ENCODE data around the gene PHGDH. TPM values are rescaled to one million over a fixed set of nuclear protein-coding genes. Genes with fewer than 3 reads are reported as not detected.

The PHGDH gene
- total RNA-seq, 6 experiments from 2014 or later: 56.4 to 109 (median 87.0) TPM

DNA sequence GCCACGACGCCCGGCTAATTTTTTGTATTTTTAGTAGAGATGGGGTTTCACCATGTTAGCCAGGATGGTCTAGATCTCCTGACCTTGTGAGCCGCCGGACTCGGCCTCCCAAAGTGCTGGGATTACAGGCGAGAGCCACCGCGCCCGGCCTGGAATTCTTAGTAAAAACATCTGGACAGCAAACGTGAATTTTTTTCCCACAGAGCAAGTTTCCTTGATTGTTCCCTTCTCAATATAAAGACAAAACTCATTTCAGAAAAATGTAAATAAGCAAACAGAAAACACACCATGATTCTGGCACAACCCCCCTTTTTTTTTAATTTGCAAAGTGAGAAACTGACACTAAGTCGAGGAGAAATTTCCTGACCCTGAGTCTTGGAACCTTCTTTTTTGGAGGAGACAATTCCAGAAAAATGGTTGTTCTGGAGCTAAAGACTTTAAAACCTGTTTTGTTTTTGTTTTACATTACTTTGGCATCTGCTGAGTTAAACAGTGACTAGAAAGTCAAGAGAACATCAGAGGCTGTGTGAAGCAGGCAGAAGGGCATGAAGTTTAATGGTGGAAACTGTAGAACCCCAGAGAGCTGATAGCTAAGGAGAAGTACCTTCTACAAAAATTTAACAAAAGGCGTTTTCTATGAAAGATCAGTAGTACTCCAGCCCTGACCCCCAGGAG, 67.3 kb downstream of the PHGDH start:
- DNase-seq: no peak
- Mint-ChIP-seq H3K9me3 (no peaks in the 10 kb centered on the region), H3K4me3 (no peak overlapping the region), H3K27ac (no peak overlapping the region), H3K27me3 (ENCODE audit: insufficient read depth) (peaks cover 40% of the 10 kb centered on the region), H3K36me3 (ENCODE audit: low read depth) (no peaks in the 10 kb centered on the region), H3K4me1 (ENCODE audit: low read depth) (peaks cover 18% of the 10 kb centered on the region)
- TF ChIP-seq, protein P1, sequence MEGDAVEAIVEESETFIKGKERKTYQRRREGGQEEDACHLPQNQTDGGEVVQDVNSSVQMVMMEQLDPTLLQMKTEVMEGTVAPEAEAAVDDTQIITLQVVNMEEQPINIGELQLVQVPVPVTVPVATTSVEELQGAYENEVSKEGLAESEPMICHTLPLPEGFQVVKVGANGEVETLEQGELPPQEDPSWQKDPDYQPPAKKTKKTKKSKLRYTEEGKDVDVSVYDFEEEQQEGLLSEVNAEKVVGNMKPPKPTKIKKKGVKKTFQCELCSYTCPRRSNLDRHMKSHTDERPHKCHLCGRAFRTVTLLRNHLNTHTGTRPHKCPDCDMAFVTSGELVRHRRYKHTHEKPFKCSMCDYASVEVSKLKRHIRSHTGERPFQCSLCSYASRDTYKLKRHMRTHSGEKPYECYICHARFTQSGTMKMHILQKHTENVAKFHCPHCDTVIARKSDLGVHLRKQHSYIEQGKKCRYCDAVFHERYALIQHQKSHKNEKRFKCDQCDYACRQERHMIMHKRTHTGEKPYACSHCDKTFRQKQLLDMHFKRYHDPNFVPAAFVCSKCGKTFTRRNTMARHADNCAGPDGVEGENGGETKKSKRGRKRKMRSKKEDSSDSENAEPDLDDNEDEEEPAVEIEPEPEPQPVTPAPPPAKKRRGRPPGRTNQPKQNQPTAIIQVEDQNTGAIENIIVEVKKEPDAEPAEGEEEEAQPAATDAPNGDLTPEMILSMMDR (IDR thresholded peaks at IDR 0.05): no peak

DNA sequence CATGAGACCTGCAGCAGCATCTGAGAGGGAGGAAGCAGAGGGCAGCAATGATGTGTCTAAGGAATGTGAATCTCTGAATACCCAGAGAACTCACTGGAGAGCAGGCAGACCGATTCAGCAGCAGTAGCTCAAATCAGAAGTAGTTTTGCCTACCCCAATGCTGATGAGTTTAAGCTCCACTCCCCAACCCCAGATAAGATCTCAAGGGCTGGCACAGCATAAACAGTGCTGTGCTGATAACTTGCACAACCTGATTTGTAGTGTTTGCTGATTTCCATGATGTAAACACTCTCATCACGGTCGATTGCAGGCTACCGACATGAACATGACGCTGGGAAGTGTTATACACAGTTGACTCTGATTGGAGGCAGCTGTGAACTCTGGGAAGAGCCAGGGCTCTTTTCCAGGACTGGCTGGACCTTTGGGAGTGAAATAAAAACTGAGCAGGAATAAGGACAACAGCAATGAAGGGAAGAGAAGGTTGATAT, 68.2 kb downstream of the PHGDH start:
- H3K27ac Mint-ChIP-seq: no peak overlapping the region
- peak overlapping the region; percentile 35 for H3K4me3 Mint-ChIP-seq

DNA sequence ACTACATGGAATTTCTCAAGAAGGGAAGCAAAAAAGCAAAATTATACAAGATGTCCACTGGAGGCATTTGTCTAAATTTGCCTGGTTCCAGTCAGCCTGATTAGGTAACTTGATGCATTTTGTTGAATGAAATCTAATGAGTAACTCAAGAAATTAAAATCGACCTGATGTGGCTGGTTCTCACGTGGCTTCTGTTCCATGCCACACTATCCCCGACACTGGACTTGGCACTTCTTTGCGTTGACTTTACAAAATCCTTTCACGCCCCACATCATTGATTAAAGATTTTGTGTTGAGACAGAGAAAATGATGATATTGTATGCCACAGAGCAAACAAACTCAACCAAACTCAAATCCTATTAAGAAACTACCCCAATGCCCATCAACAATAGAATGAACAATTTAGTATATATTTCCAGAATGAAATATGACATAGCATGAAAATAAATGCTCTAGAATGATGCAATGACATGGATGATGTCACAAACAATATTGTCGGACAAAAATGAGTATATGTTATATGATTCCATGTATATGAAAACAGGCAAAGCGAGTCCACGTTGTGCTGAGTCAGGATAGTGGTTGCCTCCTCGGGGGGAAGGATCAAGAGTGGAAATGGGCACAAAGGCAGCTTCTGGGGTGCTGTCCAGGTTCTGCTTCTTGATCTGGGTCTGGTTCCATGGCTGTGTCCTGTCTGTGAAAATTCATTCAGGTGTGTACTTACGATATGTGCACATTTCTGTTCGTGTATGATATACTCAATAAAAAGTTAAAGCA, 69.9 kb downstream of the PHGDH start:
- no peak overlapping the region for H3K27ac Mint-ChIP-seq
- H3K27me3 Mint-ChIP-seq (ENCODE audit: insufficient read depth): peaks cover 44% of the 10 kb centered on the region
- no peaks in the 10 kb centered on the region for H3K36me3 Mint-ChIP-seq (ENCODE audit: low read depth)
- H3K4me1 Mint-ChIP-seq (ENCODE audit: low read depth): peaks cover 15% of the 10 kb centered on the region
- no peaks in the 10 kb centered on the region for H3K9me3 Mint-ChIP-seq
- no peak overlapping the region for H3K4me3 Mint-ChIP-seq
- no peak for DNase-seq
- TF ChIP-seq, protein P1 (IDR thresholded peaks at IDR 0.05): peak; percentile 25

More for the DNA sequence above, 68.2 kb downstream of the PHGDH start:
- Mint-ChIP-seq H3K27me3 (ENCODE audit: insufficient read depth) (peaks cover 43% of the 10 kb centered on the region), H3K36me3 (ENCODE audit: low read depth) (no peaks in the 10 kb centered on the region), H3K9me3 (no peaks in the 10 kb centered on the region), H3K4me1 (ENCODE audit: low read depth) (peaks cover 15% of the 10 kb centered on the region)
- TF ChIP-seq, protein P1 (IDR thresholded peaks at IDR 0.05): no peak
- peak; percentile 18 for DNase-seq

DNA sequence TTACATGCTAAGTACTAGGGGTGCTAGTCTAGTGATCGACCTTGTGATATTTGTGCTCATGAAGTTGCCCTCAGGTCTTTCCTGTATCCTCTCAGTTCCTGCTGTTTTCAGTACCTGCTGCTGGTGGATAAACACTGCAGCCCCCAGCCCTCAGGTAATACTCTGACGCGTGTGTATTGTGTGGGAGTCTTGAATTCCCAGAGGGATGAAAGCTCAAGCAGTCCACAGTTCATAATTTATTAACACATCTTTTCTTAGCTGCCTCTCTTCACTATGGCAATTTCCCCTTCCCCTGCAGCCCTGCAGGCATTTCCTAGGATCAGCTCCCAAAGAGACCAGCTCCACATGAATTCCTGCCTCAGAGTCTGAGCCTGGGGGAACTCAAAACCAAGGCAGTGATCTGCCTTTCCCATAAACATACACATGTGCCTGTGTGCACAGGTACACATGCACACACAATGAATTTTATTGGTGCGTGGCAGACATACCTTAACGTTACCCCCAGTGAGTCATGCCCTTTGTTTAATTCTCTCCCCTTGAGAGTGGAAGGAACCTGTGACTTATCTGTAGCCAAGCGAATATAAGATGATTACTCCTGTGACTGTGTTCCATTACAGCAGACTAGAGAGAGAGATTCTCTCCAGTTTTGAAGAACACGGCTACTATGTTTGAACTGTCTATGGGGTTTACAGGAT, 71.0 kb downstream of the PHGDH start:
- Mint-ChIP-seq H3K36me3 (ENCODE audit: low read depth) (no peaks in the 10 kb centered on the region), H3K9me3 (no peaks in the 10 kb centered on the region), H3K27me3 (ENCODE audit: insufficient read depth) (peaks cover 44% of the 10 kb centered on the region), H3K27ac (no peak overlapping the region), H3K4me1 (ENCODE audit: low read depth) (peaks cover 15% of the 10 kb centered on the region), H3K4me3 (no peak overlapping the region)
- TF ChIP-seq, protein P1 (IDR thresholded peaks at IDR 0.05): no peak
- DNase-seq: no peak

DNA sequence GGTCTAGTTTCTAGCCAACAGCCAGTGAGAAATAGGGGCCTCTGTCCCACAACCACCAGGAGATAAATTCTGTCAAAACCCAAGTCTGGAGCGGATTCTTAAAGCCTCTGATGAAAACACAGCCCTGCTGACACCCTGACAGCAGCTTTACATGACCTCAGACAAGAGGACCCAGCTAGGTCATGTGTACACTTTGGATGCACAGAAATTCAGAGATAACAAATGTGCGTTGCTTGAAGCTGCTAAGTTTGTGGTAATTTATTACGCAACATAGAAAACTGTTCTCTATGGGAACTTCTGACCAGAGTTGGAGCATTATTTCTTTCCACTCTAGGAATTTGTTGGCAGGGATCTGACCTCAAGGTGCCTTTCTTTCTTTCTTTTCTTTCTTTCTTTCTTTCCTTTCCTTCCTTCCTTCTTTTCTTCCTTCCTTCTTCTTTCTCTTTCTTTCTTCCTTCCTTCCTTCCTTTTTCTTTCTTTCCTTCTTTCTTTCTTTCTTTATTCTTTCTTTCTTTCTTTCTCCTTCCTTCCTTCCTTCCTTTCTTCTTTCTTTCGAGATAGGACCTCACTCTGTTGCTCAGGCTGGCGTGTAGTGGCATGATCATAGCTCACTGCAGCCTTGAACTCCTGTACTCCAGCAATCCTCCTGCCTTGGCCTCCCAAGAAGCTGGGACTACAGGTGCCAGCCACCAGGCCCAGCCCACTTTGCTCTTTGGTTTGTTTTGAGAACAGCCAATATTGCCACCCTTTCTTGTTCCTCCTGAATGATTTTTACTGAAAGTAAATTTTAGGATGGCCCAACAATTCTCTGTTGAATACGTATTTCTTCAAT, 71.8 kb downstream of the PHGDH start:
- Mint-ChIP-seq H3K4me1 (ENCODE audit: low read depth) (peaks cover 15% of the 10 kb centered on the region), H3K9me3 (no peaks in the 10 kb centered on the region), H3K36me3 (ENCODE audit: low read depth) (no peaks in the 10 kb centered on the region), H3K27me3 (ENCODE audit: insufficient read depth) (peaks cover 43% of the 10 kb centered on the region), H3K27ac (no peak overlapping the region), H3K4me3 (no peak overlapping the region)
- TF ChIP-seq, protein P1 (IDR thresholded peaks at IDR 0.05): no peak
- DNase-seq: no peak

Measured in HFFc6 (cell line).